ENCODE measurements around the gene RPS5.
A peak's percentile ranks its signal among the peaks of the same experiment; 100 is the strongest.
"Not testable (repeated sequence)": the region's sequence is repeated elsewhere in the genome, so short reads cannot be mapped to it uniquely, and the experiment has no call there.

RPS5 gene

GRCh38 chr19:58406818-58407657 is 20.0 kb downstream of the RPS5 start:
- no peak for DNase-seq (ENCODE audit: low read depth, low spot score)

GRCh38 chr19:58407658-58408151 is 20.6 kb downstream of the RPS5 start:
- no peak for DNase-seq (ENCODE audit: low read depth, low spot score)

- peak; percentile 97 for DNase-seq (ENCODE audit: low read depth, low spot score)
Measured at GRCh38 chr19:58408152-58409009, 21.3 kb downstream of the RPS5 start, which contains the start of gene ZNF584. Gene ZNF584, plus strand, starts transcription at chr19:58408649. Its CDS starts 499 bp downstream, at chr19:58409148.

GRCh38 chr19:58409010-58409790 is 22.1 kb downstream of the RPS5 start:
- DNase-seq (ENCODE audit: low read depth, low spot score) = peak; percentile 49

- no peak for DNase-seq (ENCODE audit: low read depth, low spot score)
Measured at GRCh38 chr19:58416604-58417003, 29.5 kb downstream of the RPS5 start.

- no peak for DNase-seq (ENCODE audit: low read depth, low spot score)
Measured at GRCh38 chr19:58417071-58417470, 30.0 kb downstream of the RPS5 start.

GRCh38 chr19:58428617-58429016 is 41.5 kb downstream of the RPS5 start:
- no peak for DNase-seq (ENCODE audit: low read depth, low spot score)

- no peak for DNase-seq (ENCODE audit: low read depth, low spot score)
Measured at GRCh38 chr19:58429745-58430144, 42.7 kb downstream of the RPS5 start.

- DNase-seq (ENCODE audit: low read depth, low spot score) = no peak
Measured at GRCh38 chr19:58434217-58434616, 47.1 kb downstream of the RPS5 start.

- DNase-seq (ENCODE audit: low read depth, low spot score) = peak; percentile 100
Measured at GRCh38 chr19:58439576-58440554, 52.8 kb downstream of the RPS5 start, which contains the start of gene ZNF132. Gene ZNF132, minus strand, starts transcription at chr19:58440153. Its CDS starts 332 bp downstream, at chr19:58439821.

- DNase-seq (ENCODE audit: low read depth, low spot score) = no peak
Measured at GRCh38 chr19:58440556-58440955, 53.5 kb downstream of the RPS5 start.

GRCh38 chr19:58442986-58443385 is 55.9 kb downstream of the RPS5 start:
- not testable (repeated sequence) for DNase-seq (ENCODE audit: low read depth, low spot score)
